ENCODE data around the gene SLC24A5.

DNA sequence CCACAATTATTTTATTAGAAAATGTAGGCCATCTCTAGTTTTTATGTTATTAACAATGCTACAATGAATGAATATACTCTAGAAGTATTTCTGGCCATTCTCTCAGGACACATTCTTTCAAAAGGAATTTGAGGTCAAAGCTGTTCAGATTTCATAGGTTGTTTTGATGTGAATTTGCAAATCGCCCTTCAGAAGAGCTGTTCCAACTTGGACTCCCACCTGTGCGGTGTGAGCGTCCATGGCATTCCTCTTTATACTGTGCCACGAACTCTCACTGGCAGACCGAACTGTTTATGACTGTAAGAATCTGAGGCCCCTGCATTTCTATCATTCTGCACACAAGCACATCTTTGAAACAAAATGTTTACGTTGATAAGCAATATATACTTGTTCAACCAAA, 18.6 kb upstream of the SLC24A5 start:
- TF ChIP-seq, protein P1, sequence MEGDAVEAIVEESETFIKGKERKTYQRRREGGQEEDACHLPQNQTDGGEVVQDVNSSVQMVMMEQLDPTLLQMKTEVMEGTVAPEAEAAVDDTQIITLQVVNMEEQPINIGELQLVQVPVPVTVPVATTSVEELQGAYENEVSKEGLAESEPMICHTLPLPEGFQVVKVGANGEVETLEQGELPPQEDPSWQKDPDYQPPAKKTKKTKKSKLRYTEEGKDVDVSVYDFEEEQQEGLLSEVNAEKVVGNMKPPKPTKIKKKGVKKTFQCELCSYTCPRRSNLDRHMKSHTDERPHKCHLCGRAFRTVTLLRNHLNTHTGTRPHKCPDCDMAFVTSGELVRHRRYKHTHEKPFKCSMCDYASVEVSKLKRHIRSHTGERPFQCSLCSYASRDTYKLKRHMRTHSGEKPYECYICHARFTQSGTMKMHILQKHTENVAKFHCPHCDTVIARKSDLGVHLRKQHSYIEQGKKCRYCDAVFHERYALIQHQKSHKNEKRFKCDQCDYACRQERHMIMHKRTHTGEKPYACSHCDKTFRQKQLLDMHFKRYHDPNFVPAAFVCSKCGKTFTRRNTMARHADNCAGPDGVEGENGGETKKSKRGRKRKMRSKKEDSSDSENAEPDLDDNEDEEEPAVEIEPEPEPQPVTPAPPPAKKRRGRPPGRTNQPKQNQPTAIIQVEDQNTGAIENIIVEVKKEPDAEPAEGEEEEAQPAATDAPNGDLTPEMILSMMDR (IDR thresholded peaks at IDR 0.05), result no peak
- TF ChIP-seq POLR2AphosphoS5 (IDR thresholded peaks at IDR 0.05; ENCODE audit: low read depth, low read length) (no peak), SIN3A (IDR thresholded peaks at IDR 0.05; ENCODE audit: borderline replicate concordance, insufficient read depth, low read depth, low read length) (no peak), TCF7L2 (IDR thresholded peaks at IDR 0.05; ENCODE audit: low read depth, low read length) (no peak)
- TF ChIP-seq, protein P2, sequence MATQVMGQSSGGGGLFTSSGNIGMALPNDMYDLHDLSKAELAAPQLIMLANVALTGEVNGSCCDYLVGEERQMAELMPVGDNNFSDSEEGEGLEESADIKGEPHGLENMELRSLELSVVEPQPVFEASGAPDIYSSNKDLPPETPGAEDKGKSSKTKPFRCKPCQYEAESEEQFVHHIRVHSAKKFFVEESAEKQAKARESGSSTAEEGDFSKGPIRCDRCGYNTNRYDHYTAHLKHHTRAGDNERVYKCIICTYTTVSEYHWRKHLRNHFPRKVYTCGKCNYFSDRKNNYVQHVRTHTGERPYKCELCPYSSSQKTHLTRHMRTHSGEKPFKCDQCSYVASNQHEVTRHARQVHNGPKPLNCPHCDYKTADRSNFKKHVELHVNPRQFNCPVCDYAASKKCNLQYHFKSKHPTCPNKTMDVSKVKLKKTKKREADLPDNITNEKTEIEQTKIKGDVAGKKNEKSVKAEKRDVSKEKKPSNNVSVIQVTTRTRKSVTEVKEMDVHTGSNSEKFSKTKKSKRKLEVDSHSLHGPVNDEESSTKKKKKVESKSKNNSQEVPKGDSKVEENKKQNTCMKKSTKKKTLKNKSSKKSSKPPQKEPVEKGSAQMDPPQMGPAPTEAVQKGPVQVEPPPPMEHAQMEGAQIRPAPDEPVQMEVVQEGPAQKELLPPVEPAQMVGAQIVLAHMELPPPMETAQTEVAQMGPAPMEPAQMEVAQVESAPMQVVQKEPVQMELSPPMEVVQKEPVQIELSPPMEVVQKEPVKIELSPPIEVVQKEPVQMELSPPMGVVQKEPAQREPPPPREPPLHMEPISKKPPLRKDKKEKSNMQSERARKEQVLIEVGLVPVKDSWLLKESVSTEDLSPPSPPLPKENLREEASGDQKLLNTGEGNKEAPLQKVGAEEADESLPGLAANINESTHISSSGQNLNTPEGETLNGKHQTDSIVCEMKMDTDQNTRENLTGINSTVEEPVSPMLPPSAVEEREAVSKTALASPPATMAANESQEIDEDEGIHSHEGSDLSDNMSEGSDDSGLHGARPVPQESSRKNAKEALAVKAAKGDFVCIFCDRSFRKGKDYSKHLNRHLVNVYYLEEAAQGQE (IDR thresholded peaks at IDR 0.05; ENCODE audit: insufficient read depth in 1 of 2, low read depth in 2 of 2, low read length in 1 of 2), result no peak

Measured in Panc1 (cell line).